DND-41 (cell line): ENCODE data around the gene TRIM39.

Experiments
- ATAC-seq: fragments of 200-7000 bp; cut with Tn5 transposase; 3 replicates; pipeline ENCODE4 v1.9.1; 2021; ENCODE audit warnings: low read depth; ENCODE audit not compliant: insufficient read depth
- DNase-seq: peaks from one replicate; pipeline ENCODE4 v3.0.0-alpha.2; 2020
- H2AFZ ChIP-seq: 2 replicates; pipeline ENCODE4 v1.6.0; 2012; ENCODE audit warnings: low read depth, low read length
- H3K27ac ChIP-seq: 2 replicates; pipeline ENCODE4 v1.5.1; 2012; ENCODE audit warnings: low read length, inconsistent platforms
- H3K27me3 ChIP-seq: fragments of 200-600 bp; sonication (generic); 2 replicates; pipeline ENCODE4 v1.6.0; 2012; ENCODE audit warnings: low read length, mild to moderate bottlenecking, inconsistent platforms; ENCODE audit not compliant: insufficient read depth, poor library complexity
- H3K36me3 ChIP-seq: 2 replicates; pipeline ENCODE4 v1.5.1; 2012; ENCODE audit warnings: low read length, inconsistent platforms; ENCODE audit not compliant: insufficient read depth
- H3K4me1 ChIP-seq: 2 replicates; pipeline ENCODE4 v1.5.1; 2012; ENCODE audit warnings: mild to moderate bottlenecking, low read length; ENCODE audit not compliant: insufficient read depth
- H3K4me2 ChIP-seq: 2 replicates; pipeline ENCODE4 v1.6.0; 2012; ENCODE audit warnings: mild to moderate bottlenecking, moderate library complexity, low read length, inconsistent platforms; ENCODE audit not compliant: insufficient read depth
- H3K4me3 ChIP-seq, 2 experiments: fragments of 200-600 bp in 1 of 2; shearing (Covaris generic) in 1 of 2; 2 replicates each; pipeline ENCODE4 v1.5.1; 2012 to 2016; ENCODE audit warnings: inconsistent platforms in 2 of 2, low read length in 2 of 2, mild to moderate bottlenecking in 2 of 2, low read depth in 1 of 2, moderate library complexity in 1 of 2
- H3K79me2 ChIP-seq: 2 replicates; pipeline ENCODE4 v1.6.0; 2012; ENCODE audit warnings: low read length, inconsistent platforms; ENCODE audit not compliant: insufficient read depth
- H3K9ac ChIP-seq: 2 replicates; pipeline ENCODE4 v1.6.0; 2012; ENCODE audit warnings: low read depth, mild to moderate bottlenecking, inconsistent platforms, low read length, moderate library complexity
- H3K9me3 ChIP-seq: 2 replicates; pipeline ENCODE4 v1.5.1; 2012; ENCODE audit warnings: low read length, moderate library complexity, mild to moderate bottlenecking, inconsistent platforms; ENCODE audit not compliant: insufficient read depth, severe bottlenecking
- H4K20me1 ChIP-seq: 2 replicates; pipeline ENCODE4 v1.6.0; 2012; ENCODE audit warnings: low read length; ENCODE audit not compliant: insufficient read depth
- EZH2 ChIP-seq: IDR thresholded peaks from 3 replicates; pipeline ENCODE4 v1.6.1; 2012; ENCODE audit warnings: borderline replicate concordance, low read depth, mild to moderate bottlenecking, moderate library complexity, low read length, inconsistent platforms; ENCODE audit not compliant: severe bottlenecking
- TF ChIP-seq, protein P1 (sequence below): IDR thresholded peaks from 2 replicates; pipeline ENCODE4 v1.5.1; 2012; ENCODE audit warnings: borderline replicate concordance, low read length, moderate library complexity, mild to moderate bottlenecking; ENCODE audit not compliant: poor library complexity, severe bottlenecking; ENCODE audit errors: extremely low read depth

TRIM39 gene

GRCh38 chr6:30350524-30350923 lies 23.8 kb downstream of the TRIM39 start:
- ATAC-seq, result no peak
- DNase-seq, result no peak
- TF ChIP-seq EZH2, result no peak
- TF ChIP-seq, protein P1, sequence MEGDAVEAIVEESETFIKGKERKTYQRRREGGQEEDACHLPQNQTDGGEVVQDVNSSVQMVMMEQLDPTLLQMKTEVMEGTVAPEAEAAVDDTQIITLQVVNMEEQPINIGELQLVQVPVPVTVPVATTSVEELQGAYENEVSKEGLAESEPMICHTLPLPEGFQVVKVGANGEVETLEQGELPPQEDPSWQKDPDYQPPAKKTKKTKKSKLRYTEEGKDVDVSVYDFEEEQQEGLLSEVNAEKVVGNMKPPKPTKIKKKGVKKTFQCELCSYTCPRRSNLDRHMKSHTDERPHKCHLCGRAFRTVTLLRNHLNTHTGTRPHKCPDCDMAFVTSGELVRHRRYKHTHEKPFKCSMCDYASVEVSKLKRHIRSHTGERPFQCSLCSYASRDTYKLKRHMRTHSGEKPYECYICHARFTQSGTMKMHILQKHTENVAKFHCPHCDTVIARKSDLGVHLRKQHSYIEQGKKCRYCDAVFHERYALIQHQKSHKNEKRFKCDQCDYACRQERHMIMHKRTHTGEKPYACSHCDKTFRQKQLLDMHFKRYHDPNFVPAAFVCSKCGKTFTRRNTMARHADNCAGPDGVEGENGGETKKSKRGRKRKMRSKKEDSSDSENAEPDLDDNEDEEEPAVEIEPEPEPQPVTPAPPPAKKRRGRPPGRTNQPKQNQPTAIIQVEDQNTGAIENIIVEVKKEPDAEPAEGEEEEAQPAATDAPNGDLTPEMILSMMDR, result no peak
- Histone ChIP-seq H2AFZ (no peak overlapping the region), H3K4me1 (peaks cover 9% of the 10 kb centered on the region), H4K20me1 (no peaks in the 10 kb centered on the region), H3K27ac (no peak overlapping the region), H3K4me2 (no peak overlapping the region), H3K79me2 (peaks cover 8% of the 10 kb centered on the region), H3K9me3 (no peaks in the 10 kb centered on the region), H3K9ac (no peak overlapping the region), H3K27me3 (peaks cover 5% of the 10 kb centered on the region), H3K36me3 (peaks cover 13% of the 10 kb centered on the region), H3K4me3 (no peak overlapping the region)

- H3K36me3 ChIP-seq, result 0 out of 2 replicates have a peak, but pooled peaks cover 2% of the 10 kb centered on the region
- no peaks in the 10 kb centered on the region for H3K4me1 ChIP-seq
- no peak for DNase-seq
- ATAC-seq, result no peak
- no peaks in the 10 kb centered on the region for H4K20me1 ChIP-seq
- H3K4me3 ChIP-seq, result no peak overlapping the region
- H3K27me3 ChIP-seq, result peaks cover 7% of the 10 kb centered on the region
- H3K79me2 ChIP-seq, result no peaks in the 10 kb centered on the region
- no peak overlapping the region for H3K27ac ChIP-seq
- no peak overlapping the region for H3K4me2 ChIP-seq
- TF ChIP-seq, protein P1, result no peak
- TF ChIP-seq EZH2, result no peak
- no peak overlapping the region for H2AFZ ChIP-seq
- no peaks in the 10 kb centered on the region for H3K9me3 ChIP-seq
- H3K9ac ChIP-seq, result no peak overlapping the region
Observed at GRCh38 chr6:30352550-30352949, 25.8 kb downstream of the TRIM39 start.

GRCh38 chr6:30355281-30355680 lies 28.6 kb downstream of the TRIM39 start:
- no peaks in the 10 kb centered on the region for H3K79me2 ChIP-seq
- no peak for ATAC-seq

More at GRCh38 chr6:30355281-30355680, 28.6 kb downstream of the TRIM39 start:
- Histone ChIP-seq H3K4me3 (no peak overlapping the region), H4K20me1 (no peaks in the 10 kb centered on the region), H3K27ac (no peak overlapping the region), H2AFZ (no peak overlapping the region), H3K9ac (no peak overlapping the region), H3K4me2 (no peak overlapping the region), H3K36me3 (no peaks in the 10 kb centered on the region), H3K27me3 (peaks cover 21% of the 10 kb centered on the region), H3K9me3 (no peaks in the 10 kb centered on the region), H3K4me1 (no peaks in the 10 kb centered on the region)
- no peak for DNase-seq
- TF ChIP-seq, protein P1, result no peak
- no peak for TF ChIP-seq EZH2
